Adrenal gland (tissue), 5 donors: ENCODE results near the gene FHIP1B.

Experiments
- POLR2A ChIP-seq, 2 donors: fragments of 450-650 bp; IDR thresholded peaks; one replicate each; pipeline ENCODE4 v1.6.1; 2017; ENCODE audit warnings: antibody characterized with exemption in 2 of 2, mild to moderate bottlenecking in 2 of 2, moderate library complexity in 1 of 2
- TF ChIP-seq, protein P1 (sequence below), 6 experiments: fragments of 450-650 bp in 4 of 6; fragments of 200-600 bp in 2 of 6; sonication (generic) in 1 of 6; IDR thresholded peaks; 1 replicate in 5 of 6; 2 replicates in 1 of 6; pipeline versions ENCODE4 v1.5.1 to v1.8.0; 2016 to 2021; ENCODE audit warnings: antibody characterized with exemption in 6 of 6, mild to moderate bottlenecking in 2 of 6, moderate library complexity in 1 of 6
- donor health status: DM: no; HTN: no; CAD: no.

GRCh38 chr11:6258571-6259081 lies 24.2 kb upstream of the FHIP1B start:
- TF ChIP-seq, protein P1, sequence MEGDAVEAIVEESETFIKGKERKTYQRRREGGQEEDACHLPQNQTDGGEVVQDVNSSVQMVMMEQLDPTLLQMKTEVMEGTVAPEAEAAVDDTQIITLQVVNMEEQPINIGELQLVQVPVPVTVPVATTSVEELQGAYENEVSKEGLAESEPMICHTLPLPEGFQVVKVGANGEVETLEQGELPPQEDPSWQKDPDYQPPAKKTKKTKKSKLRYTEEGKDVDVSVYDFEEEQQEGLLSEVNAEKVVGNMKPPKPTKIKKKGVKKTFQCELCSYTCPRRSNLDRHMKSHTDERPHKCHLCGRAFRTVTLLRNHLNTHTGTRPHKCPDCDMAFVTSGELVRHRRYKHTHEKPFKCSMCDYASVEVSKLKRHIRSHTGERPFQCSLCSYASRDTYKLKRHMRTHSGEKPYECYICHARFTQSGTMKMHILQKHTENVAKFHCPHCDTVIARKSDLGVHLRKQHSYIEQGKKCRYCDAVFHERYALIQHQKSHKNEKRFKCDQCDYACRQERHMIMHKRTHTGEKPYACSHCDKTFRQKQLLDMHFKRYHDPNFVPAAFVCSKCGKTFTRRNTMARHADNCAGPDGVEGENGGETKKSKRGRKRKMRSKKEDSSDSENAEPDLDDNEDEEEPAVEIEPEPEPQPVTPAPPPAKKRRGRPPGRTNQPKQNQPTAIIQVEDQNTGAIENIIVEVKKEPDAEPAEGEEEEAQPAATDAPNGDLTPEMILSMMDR (IDR thresholded peaks at IDR 0.05), result no peak
- no peak for TF ChIP-seq POLR2A (IDR thresholded peaks at IDR 0.05)
